SU-DHL-6 (cell line): ENCODE measurements around the gene MIOS.

Experiments
- H2AFZ ChIP-seq: fragments of 200-600 bp; sonication (generic); 2 replicates; pipeline ENCODE4 v1.6.1; 2014; ENCODE audit warnings: low read depth, mild to moderate bottlenecking, moderate library complexity, mixed read lengths, antibody characterized with exemption, low read length; ENCODE audit not compliant: severe bottlenecking
- H3F3A ChIP-seq: fragments of 200-600 bp; shearing (Covaris generic); 2 replicates; pipeline ENCODE4 v1.6.0; 2016; ENCODE audit warnings: antibody characterized with exemption, mild to moderate bottlenecking; ENCODE audit not compliant: insufficient read depth
- H3K27ac ChIP-seq: fragments of 200-600 bp; sonication (generic); 2 replicates; pipeline ENCODE4 v1.5.1; 2016; ENCODE audit warnings: low read depth, mild to moderate bottlenecking, low read length, moderate library complexity, mixed read lengths
- H3K27me3 ChIP-seq: fragments of 200-600 bp; sonication (generic), shearing (Covaris generic); 2 replicates; pipeline ENCODE4 v1.6.0; 2014; ENCODE audit warnings: mild to moderate bottlenecking, low read length
- H3K36me3 ChIP-seq: fragments of 200-600 bp; sonication (generic); 2 replicates; pipeline ENCODE4 v1.6.1; 2014; ENCODE audit warnings: mild to moderate bottlenecking, low read length, mixed read lengths
- H3K4me2 ChIP-seq: fragments of 300-600, 200-600 bp; shearing (Covaris generic), sonication (generic); 2 replicates; pipeline ENCODE4 v1.6.0; 2014; ENCODE audit warnings: low read length, low read depth, mild to moderate bottlenecking; ENCODE audit not compliant: poor library complexity, severe bottlenecking
- H3K4me3 ChIP-seq: fragments of 200-600 bp; sonication (generic); 2 replicates; pipeline ENCODE4 v1.5.1; 2014; ENCODE audit warnings: antibody characterized with exemption, low read length, mild to moderate bottlenecking, mixed read lengths; ENCODE audit not compliant: insufficient read depth, poor library complexity, severe bottlenecking
- H3K79me2 ChIP-seq: fragments of 200-600 bp; sonication (generic); 2 replicates; pipeline ENCODE4 v1.6.1; 2014; ENCODE audit warnings: mild to moderate bottlenecking, low read length, moderate library complexity; ENCODE audit not compliant: insufficient read depth
- H3K9ac ChIP-seq: fragments of 200-600 bp; sonication (generic); 2 replicates; pipeline ENCODE4 v1.7.0; 2014; ENCODE audit warnings: mild to moderate bottlenecking, low read length
- H3K9me2 ChIP-seq: fragments of 200-600 bp; sonication (generic); replicated peaks from 2 replicates; pipeline ENCODE4 v1.6.1; 2014; ENCODE audit warnings: low read length; ENCODE audit not compliant: insufficient read depth
- H3K9me3 ChIP-seq: fragments of 200-600 bp; sonication (generic); 2 replicates; pipeline ENCODE4 v1.6.1; 2014; ENCODE audit warnings: low read length, mixed read lengths; ENCODE audit not compliant: insufficient read depth
- H4K20me1 ChIP-seq: fragments of 200-600 bp; sonication (generic); 2 replicates; pipeline ENCODE4 v1.6.1; 2014; ENCODE audit warnings: low read depth, mild to moderate bottlenecking, antibody characterized with exemption, low read length, moderate library complexity, mixed read lengths
- EZH2phosphoT487 ChIP-seq: fragments of 200-600 bp; sonication (generic), shearing (Covaris generic); conservative IDR thresholded peaks from 2 replicates; pipeline ENCODE4 v1.6.1; 2018; ENCODE audit warnings: mild to moderate bottlenecking, antibody characterized with exemption, low read length, moderate library complexity, mixed read lengths
- TF ChIP-seq, protein P1 (sequence below): fragments of 200-600 bp; sonication (generic); IDR thresholded peaks from one replicate; pipeline ENCODE4 v1.5.1; 2017; ENCODE audit warnings: antibody characterized with exemption, mild to moderate bottlenecking, low read length, moderate library complexity; ENCODE audit not compliant: insufficient read depth, poor library complexity, severe bottlenecking

Gene MIOS

DNA sequence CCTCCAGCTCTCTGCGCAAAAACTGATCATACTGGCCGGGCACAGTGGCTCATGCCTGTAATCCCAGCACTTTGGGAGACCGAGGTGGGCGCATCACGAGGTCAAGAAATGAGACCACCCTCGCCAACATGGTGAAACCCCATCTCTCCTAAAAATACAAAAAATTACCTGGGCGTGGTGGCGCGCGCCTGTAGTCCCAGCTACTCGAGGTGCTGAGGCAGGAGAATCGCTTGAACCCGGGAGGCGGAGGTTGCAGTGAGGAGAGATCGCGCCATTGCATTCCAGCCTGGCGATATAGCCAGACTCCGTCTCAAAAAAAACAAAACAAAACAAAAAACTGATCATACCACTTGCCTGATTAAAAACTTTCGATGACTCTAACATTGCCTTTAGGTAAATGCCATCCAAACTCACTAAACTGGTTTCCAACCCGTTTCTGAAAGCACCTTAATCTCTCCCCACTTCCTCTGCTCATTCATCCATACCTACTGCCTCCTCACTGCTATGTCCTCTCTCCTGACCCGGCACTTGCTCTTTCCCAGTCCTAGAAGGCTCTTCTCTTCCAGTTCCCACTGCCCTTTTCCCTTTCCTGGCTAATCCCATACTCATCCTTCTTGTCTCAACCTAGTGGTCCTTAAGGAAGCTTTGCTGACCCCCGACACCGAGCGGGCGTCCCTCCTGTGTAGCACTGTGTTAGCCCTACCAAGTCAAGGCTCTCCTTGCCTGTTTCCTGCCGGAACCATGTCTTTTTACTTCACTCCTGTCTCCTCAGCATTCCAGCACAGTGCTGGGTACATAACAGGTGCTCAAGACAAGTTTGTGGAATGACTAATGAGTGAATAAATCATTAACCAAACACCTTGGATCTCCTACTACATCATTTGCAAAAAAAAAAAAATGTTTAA lies 686 bp upstream of the MIOS start:
- H3K9me3 ChIP-seq = no peaks in the 10 kb centered on the region
- TF ChIP-seq, protein P1, sequence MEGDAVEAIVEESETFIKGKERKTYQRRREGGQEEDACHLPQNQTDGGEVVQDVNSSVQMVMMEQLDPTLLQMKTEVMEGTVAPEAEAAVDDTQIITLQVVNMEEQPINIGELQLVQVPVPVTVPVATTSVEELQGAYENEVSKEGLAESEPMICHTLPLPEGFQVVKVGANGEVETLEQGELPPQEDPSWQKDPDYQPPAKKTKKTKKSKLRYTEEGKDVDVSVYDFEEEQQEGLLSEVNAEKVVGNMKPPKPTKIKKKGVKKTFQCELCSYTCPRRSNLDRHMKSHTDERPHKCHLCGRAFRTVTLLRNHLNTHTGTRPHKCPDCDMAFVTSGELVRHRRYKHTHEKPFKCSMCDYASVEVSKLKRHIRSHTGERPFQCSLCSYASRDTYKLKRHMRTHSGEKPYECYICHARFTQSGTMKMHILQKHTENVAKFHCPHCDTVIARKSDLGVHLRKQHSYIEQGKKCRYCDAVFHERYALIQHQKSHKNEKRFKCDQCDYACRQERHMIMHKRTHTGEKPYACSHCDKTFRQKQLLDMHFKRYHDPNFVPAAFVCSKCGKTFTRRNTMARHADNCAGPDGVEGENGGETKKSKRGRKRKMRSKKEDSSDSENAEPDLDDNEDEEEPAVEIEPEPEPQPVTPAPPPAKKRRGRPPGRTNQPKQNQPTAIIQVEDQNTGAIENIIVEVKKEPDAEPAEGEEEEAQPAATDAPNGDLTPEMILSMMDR = no peak
- TF ChIP-seq EZH2phosphoT487 = no peak
- H3K4me2 ChIP-seq = peak overlapping the region; percentile 89
- H3K36me3 ChIP-seq = no peaks in the 10 kb centered on the region
- H3K9me2 ChIP-seq = no peaks in the 10 kb centered on the region
- H3K4me3 ChIP-seq = peak overlapping the region; percentile 95
- peak overlapping the region; percentile 81 for H2AFZ ChIP-seq
- H3K27me3 ChIP-seq = no peaks in the 10 kb centered on the region
- no peaks in the 10 kb centered on the region for H4K20me1 ChIP-seq
- H3K9ac ChIP-seq = peak overlapping the region; percentile 91
- peaks cover 38% of the 10 kb centered on the region for H3K79me2 ChIP-seq
- no peak overlapping the region for H3K27ac ChIP-seq
- peaks cover 28% of the 10 kb centered on the region for H3F3A ChIP-seq

DNA sequence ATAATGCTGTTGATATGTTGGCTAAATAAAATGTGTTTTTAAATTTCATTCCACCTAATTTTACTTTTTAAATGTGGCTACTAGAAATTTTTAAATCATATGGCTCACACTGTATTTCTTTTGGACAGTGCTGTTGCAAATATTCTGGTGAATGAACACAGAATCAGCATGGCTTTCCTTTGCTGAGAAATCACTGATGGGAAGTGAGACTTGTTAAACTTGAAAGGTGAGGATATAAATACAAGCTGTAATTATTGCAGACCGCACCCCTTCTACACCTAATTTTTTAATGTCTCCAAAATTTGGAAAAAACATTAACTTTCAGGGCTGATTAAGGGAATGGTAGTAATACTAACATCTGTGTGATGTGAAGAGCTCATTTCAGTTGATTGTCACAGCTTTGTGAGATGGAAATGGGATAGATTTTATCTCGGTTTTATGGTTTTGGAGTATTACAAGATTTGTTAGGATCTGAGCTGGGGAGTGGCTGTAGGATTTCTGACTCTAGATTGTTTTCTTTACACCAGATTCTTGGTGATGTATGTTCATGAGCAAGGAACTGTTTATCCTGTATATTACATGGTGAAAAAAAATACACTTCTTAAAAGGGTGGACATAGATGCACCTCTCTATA lies 1.3 kb downstream of the MIOS start:
- Histone ChIP-seq H3K9me2 (no peaks in the 10 kb centered on the region), H3K4me2 (peak overlapping the region; percentile 89), H4K20me1 (no peaks in the 10 kb centered on the region), H3K79me2 (peaks cover 58% of the 10 kb centered on the region), H3K27ac (peak overlapping the region; percentile 88), H3K9me3 (no peaks in the 10 kb centered on the region), H3K36me3 (peaks cover 13% of the 10 kb centered on the region; the same call in 1 of the 2 replicates), H2AFZ (no peak overlapping the region), H3F3A (peaks cover 28% of the 10 kb centered on the region), H3K27me3 (no peaks in the 10 kb centered on the region), H3K4me3 (peak overlapping the region; percentile 95), H3K9ac (peak overlapping the region; percentile 91)
- TF ChIP-seq, protein P1 = no peak
- no peak for TF ChIP-seq EZH2phosphoT487

DNA sequence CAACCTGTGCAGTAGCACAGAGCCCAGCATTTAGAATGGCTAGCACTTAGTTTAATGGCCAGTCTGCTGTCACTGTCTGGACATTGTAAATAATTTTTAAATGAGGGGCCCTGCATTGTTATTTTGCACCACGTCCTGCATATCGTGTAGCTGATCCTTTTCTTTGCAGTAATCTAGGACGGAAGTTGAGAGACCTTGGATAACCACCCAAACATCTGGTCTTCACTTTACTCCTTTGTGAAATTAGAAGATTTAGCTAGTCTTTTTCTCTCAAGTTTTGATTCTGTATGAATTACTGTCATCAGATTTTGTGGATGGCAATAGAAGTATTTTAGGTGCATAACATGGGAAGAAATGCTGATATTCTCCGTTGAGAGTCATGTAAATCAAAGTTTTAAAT lies 1.9 kb downstream of the MIOS start:
- no peaks in the 10 kb centered on the region for H3K9me2 ChIP-seq
- peak overlapping the region; percentile 88 for H3K27ac ChIP-seq
- peak overlapping the region; percentile 95 for H3K4me3 ChIP-seq
- H4K20me1 ChIP-seq = no peaks in the 10 kb centered on the region
- H3K9me3 ChIP-seq = no peaks in the 10 kb centered on the region
- peaks cover 63% of the 10 kb centered on the region for H3K79me2 ChIP-seq
- no peak for TF ChIP-seq EZH2phosphoT487
- TF ChIP-seq, protein P1 = no peak
- H3K4me2 ChIP-seq = peak overlapping the region; percentile 89
- H3K9ac ChIP-seq = peak overlapping the region; percentile 91
- peaks cover 14% of the 10 kb centered on the region; the same call in 1 of the 2 replicates for H3K36me3 ChIP-seq
- H3K27me3 ChIP-seq = no peaks in the 10 kb centered on the region
- H3F3A ChIP-seq = peaks cover 28% of the 10 kb centered on the region
- no peak overlapping the region for H2AFZ ChIP-seq
